ENCODE results near the gene OVOL2.
"Not testable (repeated sequence)": the region's sequence is repeated elsewhere in the genome, so short reads cannot be mapped to it uniquely, and the experiment has no call there.

OVOL2 gene

GRCh38 chr20:18057101-18057993 is at the start of gene OVOL2:
Gene OVOL2 (minus strand): TSS chr20:18057916. CDS start chr20:18057634, 282 bp downstream.
- Histone ChIP-seq H3K4me1 (ENCODE audit: control insufficient read depth, low read length) (no peaks in the 10 kb centered on the region), H4K20me1 (ENCODE audit: control insufficient read depth, insufficient read depth, low read depth, low read length) (no peaks in the 10 kb centered on the region; the same call in 1 of the 2 replicates), H3K79me2 (ENCODE audit: control insufficient read depth, low read length) (no peaks in the 10 kb centered on the region), H3F3A (ENCODE audit: control insufficient read depth, insufficient read depth) (no peaks in the 10 kb centered on the region), H3K27ac (ENCODE audit: low read depth, low read length) (no peak within 1 kb of the TSS), H3K4me3 (ENCODE audit: low read length) (no peak within 1 kb of the TSS), H3K27me3 (ENCODE audit: control insufficient read depth, low read length) (peaks cover 44% of the 10 kb centered on the region), H3K36me3 (ENCODE audit: control insufficient read depth, low read length) (no peaks in the 10 kb centered on the region), H3K9me3 (ENCODE audit: control insufficient read depth, insufficient read depth, low read length) (no peaks in the 10 kb centered on the region), H3K4me2 (ENCODE audit: low read length) (no peak within 1 kb of the TSS), H3K9me2 (replicated peaks; ENCODE audit: control insufficient read depth, low read length) (no peaks in the 10 kb centered on the region)
- TF ChIP-seq EZH2phosphoT487 (IDR thresholded peaks at IDR 0.05; ENCODE audit: borderline replicate concordance, low read length) (no peak), CTCF (IDR thresholded peaks at IDR 0.05; ENCODE audit: low read depth, low read length, poor library complexity, severe bottlenecking) (no peak)

GRCh38 chr20:18103497-18103896 is 45.8 kb upstream of the OVOL2 start:
- Histone ChIP-seq H3K4me2 (ENCODE audit: low read length) (no peak overlapping the region), H3K79me2 (ENCODE audit: control insufficient read depth, low read length) (no peaks in the 10 kb centered on the region), H3K9me2 (replicated peaks; ENCODE audit: control insufficient read depth, low read length) (no peaks in the 10 kb centered on the region), H3K27me3 (ENCODE audit: control insufficient read depth, low read length) (peaks cover 6% of the 10 kb centered on the region), H3K4me1 (ENCODE audit: control insufficient read depth, low read length) (no peaks in the 10 kb centered on the region), H3K9me3 (ENCODE audit: control insufficient read depth, insufficient read depth, low read length) (no peaks in the 10 kb centered on the region), H4K20me1 (ENCODE audit: control insufficient read depth, insufficient read depth, low read depth, low read length) (no peaks in the 10 kb centered on the region), H3F3A (ENCODE audit: control insufficient read depth, insufficient read depth) (no peaks in the 10 kb centered on the region), H3K27ac (ENCODE audit: low read depth, low read length) (no peak overlapping the region), H3K36me3 (ENCODE audit: control insufficient read depth, low read length) (no peaks in the 10 kb centered on the region), H3K4me3 (ENCODE audit: low read length) (no peak overlapping the region)
- TF ChIP-seq CTCF (IDR thresholded peaks at IDR 0.05; ENCODE audit: low read depth, low read length, poor library complexity, severe bottlenecking), result no peak
- TF ChIP-seq EZH2phosphoT487 (IDR thresholded peaks at IDR 0.05; ENCODE audit: borderline replicate concordance, low read length), result no peak

GRCh38 chr20:18101125-18101810 is 43.6 kb upstream of the OVOL2 start:
- H3K4me1 ChIP-seq (ENCODE audit: control insufficient read depth, low read length), result no peaks in the 10 kb centered on the region
- H3K27me3 ChIP-seq (ENCODE audit: control insufficient read depth, low read length), result 0 out of 2 replicates have a peak, but pooled peaks cover 3% of the 10 kb centered on the region
- no peak overlapping the region for H3K4me2 ChIP-seq (ENCODE audit: low read length)
- no peaks in the 10 kb centered on the region for H3K9me3 ChIP-seq (ENCODE audit: control insufficient read depth, insufficient read depth, low read length)
- no peaks in the 10 kb centered on the region for H3K79me2 ChIP-seq (ENCODE audit: control insufficient read depth, low read length)
- H3K36me3 ChIP-seq (ENCODE audit: control insufficient read depth, low read length), result no peaks in the 10 kb centered on the region
- no peak overlapping the region for H3K4me3 ChIP-seq (ENCODE audit: low read length)
- no peaks in the 10 kb centered on the region for H4K20me1 ChIP-seq (ENCODE audit: control insufficient read depth, insufficient read depth, low read depth, low read length)
- TF ChIP-seq EZH2phosphoT487 (IDR thresholded peaks at IDR 0.05; ENCODE audit: borderline replicate concordance, low read length), result no peak
- no peak for TF ChIP-seq CTCF (IDR thresholded peaks at IDR 0.05; ENCODE audit: low read depth, low read length, poor library complexity, severe bottlenecking)
- H3K27ac ChIP-seq (ENCODE audit: low read depth, low read length), result no peak overlapping the region
- H3F3A ChIP-seq (ENCODE audit: control insufficient read depth, insufficient read depth), result no peaks in the 10 kb centered on the region
- no peaks in the 10 kb centered on the region for H3K9me2 ChIP-seq (replicated peaks; ENCODE audit: control insufficient read depth, low read length)

- H3K79me2 ChIP-seq (ENCODE audit: control insufficient read depth, low read length); H3K4me2 ChIP-seq (ENCODE audit: low read length); H4K20me1 ChIP-seq (ENCODE audit: control insufficient read depth, insufficient read depth, low read depth, low read length); H3K36me3 ChIP-seq (ENCODE audit: control insufficient read depth, low read length); H3F3A ChIP-seq (ENCODE audit: control insufficient read depth, insufficient read depth); H3K4me3 ChIP-seq (ENCODE audit: low read length); H3K9me3 ChIP-seq (ENCODE audit: control insufficient read depth, insufficient read depth, low read length); H3K27ac ChIP-seq (ENCODE audit: low read depth, low read length); H3K27me3 ChIP-seq (ENCODE audit: control insufficient read depth, low read length); H3K9me2 ChIP-seq (replicated peaks; ENCODE audit: control insufficient read depth, low read length); H3K4me1 ChIP-seq (ENCODE audit: control insufficient read depth, low read length): not testable (repeated sequence)
Measured at GRCh38 chr20:18100569-18100968, 42.9 kb upstream of the OVOL2 start.

Data from DOHH2 (cell line).